Activated gamma-delta T cell (primary cell): ENCODE measurements around the gene KLK3.
"Not testable (repeated sequence)": the region's sequence is repeated elsewhere in the genome, so short reads cannot be mapped to it uniquely, and the experiment has no call there.

Experiments used
- DNase-seq: peaks from one replicate; lab custom pipeline; 2025; lab: John Stamatoyannopoulos, UW

KLK3 gene

GRCh38 chr19:50861496-50862286 is 7.0 kb downstream of the KLK3 start:
- no peak for DNase-seq

- DNase-seq = no peak
Observed at GRCh38 chr19:50869479-50869878, 14.8 kb downstream of the KLK3 start.

GRCh38 chr19:50870417-50871089 is 15.8 kb downstream of the KLK3 start:
- DNase-seq = no peak

- DNase-seq = no peak
Observed at GRCh38 chr19:50873056-50873455, 18.3 kb downstream of the KLK3 start, which contains the start of gene KLK2. TSS of gene KLK2 (plus strand) at chr19:50873439. CDS start at chr19:50873474, 35 bp downstream.

- DNase-seq = no peak
Observed at GRCh38 chr19:50874211-50874610, 19.5 kb downstream of the KLK3 start.

- DNase-seq = no peak
Observed at GRCh38 chr19:50875795-50876422, 21.2 kb downstream of the KLK3 start.

- no peak for DNase-seq
Observed at GRCh38 chr19:50876456-50876855, 21.7 kb downstream of the KLK3 start.

GRCh38 chr19:50877338-50877737 is 22.6 kb downstream of the KLK3 start:
- no peak for DNase-seq

GRCh38 chr19:50878851-50879250 is 24.1 kb downstream of the KLK3 start:
- no peak for DNase-seq

- no peak for DNase-seq
Observed at GRCh38 chr19:50880241-50880640, 25.5 kb downstream of the KLK3 start.

- no peak for DNase-seq
Observed at GRCh38 chr19:50882188-50882587, 27.5 kb downstream of the KLK3 start.

- no peak for DNase-seq
Observed at GRCh38 chr19:50889638-50890037, 34.9 kb downstream of the KLK3 start.

- DNase-seq = no peak
Observed at GRCh38 chr19:50890422-50891252, 35.9 kb downstream of the KLK3 start.

GRCh38 chr19:50891253-50891625 is 36.5 kb downstream of the KLK3 start:
- no peak for DNase-seq

GRCh38 chr19:50893047-50893736 is 38.5 kb downstream of the KLK3 start:
- DNase-seq = no peak

- DNase-seq = no peak
Observed at GRCh38 chr19:50894478-50895356, 40.0 kb downstream of the KLK3 start.

- not testable (repeated sequence) for DNase-seq
Observed at GRCh38 chr19:50896089-50896590, 41.4 kb downstream of the KLK3 start.

- no peak for DNase-seq
Observed at GRCh38 chr19:50896591-50897190, 42.0 kb downstream of the KLK3 start.

GRCh38 chr19:50897191-50897607 is 42.5 kb downstream of the KLK3 start:
- DNase-seq = no peak

GRCh38 chr19:50897612-50898011 is 42.9 kb downstream of the KLK3 start:
- DNase-seq = no peak
